Measurements from ENCODE around the gene CTNND2.

DNA sequence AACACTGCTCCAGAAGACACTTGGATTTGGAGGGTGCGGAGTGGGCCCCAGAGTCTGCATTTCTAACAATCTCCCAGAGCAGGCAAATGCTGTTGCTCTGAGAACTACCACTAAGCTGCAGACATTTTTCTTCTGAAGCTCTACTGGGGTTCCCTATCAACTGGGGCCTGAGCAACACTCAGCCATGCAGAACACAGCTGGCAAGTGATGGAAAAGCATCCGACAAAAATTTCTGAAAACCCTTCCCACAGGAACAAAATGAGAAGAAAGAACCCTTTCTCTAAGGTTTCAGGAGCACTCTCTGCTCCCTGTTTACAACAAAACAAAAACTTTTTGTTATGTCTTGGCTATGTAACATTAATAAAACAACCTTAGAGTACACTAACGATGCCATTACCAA, 516.9 kb downstream of the CTNND2 start:
- no peak for TF ChIP-seq ZSCAN4 (tag by site-specific recombination; IDR thresholded peaks at IDR 0.05)
- no peak for TF ChIP-seq CTCF (tag by site-specific recombination; IDR thresholded peaks at IDR 0.05)
